ENCODE data around the gene GADL1. TPM values are rescaled to one million over a fixed set of nuclear protein-coding genes. Genes with fewer than 3 reads are reported as not detected.

The GADL1 gene
- total RNA-seq, 1 donor from 2014 or later, result not detected

DNA sequence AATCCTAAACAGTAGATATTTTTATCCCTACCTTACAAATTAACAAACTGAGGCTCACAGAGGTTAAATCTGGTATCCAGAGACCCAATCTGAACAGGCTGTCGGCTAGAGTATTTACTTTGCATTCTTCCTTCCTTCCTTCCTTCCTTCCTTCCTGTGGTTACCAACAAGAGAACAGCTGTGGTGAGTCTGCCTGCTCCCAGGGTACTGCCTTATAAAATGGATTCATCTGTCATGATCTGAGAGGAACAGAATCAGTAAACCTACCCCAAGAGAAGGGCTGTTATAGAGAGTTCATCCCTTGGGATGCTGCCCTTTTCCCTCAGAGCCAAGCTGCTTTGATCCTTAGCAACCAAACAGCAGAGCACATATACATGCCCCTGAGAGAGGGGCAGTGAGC, 3.6 kb downstream of the GADL1 start:
- DNase-seq (ENCODE audit: missing footprints), result no peak
- intact Hi-C loops (cut with DNase I), result no loop called here
- no peak for ATAC-seq

DNA sequence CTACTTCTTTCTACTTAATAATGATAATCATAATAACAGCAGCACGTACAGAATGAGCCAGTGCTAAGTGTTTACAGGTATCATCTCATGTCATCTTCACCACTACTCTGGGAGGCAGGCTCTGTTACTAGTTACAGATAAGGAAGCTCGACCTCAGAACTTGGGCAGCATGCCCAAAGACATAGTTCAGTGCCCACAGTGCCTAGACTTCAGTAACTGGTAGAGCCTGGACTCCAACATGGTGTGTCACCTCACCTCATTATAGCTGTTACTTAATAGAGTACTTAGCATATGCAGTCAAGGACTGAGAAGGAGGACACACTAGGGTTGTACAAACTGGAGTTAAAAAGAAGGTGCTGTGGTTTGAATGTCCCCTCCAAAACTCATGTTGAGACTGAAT, 7.6 kb downstream of the GADL1 start:
- intact Hi-C loops (cut with DNase I), result no loop called here
- ATAC-seq, result no peak
- no peak for DNase-seq (ENCODE audit: missing footprints)

DNA sequence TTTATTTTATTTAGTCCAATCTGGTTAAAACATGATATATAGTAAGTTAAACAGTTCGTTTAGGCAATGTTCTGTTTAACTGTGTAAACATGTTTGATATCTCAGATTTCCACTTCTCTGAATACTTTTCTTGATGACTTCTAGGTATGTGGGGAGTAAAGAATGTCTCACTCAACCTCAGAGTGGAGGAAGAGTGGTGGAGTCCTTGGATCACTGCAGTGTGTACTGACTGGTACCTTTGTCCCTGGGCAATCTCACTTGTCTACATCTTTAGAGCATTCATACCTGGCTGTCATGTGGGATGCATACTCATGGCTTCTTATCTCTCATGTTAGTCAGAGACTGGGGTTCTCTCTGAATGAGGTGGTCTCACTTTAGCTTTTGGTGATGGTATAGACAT, 15.6 kb downstream of the GADL1 start:
- DNase-seq (ENCODE audit: missing footprints), result no peak
- no peak for ATAC-seq
- intact Hi-C loops (cut with DNase I), result no loop called here

DNA sequence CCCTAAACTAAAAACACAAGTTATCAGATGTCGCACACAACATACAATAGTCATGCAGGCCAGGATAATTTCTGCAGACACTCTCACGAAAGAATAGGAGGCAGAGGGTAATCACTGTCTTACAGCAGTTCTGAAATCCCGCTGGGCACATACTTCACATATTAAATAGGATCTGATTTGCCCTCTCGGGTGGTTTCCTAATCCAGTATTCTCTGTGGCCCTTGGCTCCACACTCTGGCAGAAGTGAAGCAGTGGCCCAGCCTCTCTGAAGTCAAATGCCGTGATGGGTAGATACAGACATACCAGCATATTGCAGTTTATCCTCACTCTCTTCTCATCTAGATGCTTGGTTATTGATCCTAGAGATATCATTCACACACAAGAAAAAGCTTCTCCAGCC, 19.0 kb downstream of the GADL1 start:
- no peak for DNase-seq (ENCODE audit: missing footprints)
- intact Hi-C loops (cut with DNase I), result no loop called here
- no peak for ATAC-seq

GRCh38 chr3:30873671-30874070, 20.8 kb downstream of the GADL1 start:
- DNase-seq (ENCODE audit: missing footprints) (no peak), ATAC-seq (no peak)
- intact Hi-C loops (cut with DNase I), result no loop called here

DNA sequence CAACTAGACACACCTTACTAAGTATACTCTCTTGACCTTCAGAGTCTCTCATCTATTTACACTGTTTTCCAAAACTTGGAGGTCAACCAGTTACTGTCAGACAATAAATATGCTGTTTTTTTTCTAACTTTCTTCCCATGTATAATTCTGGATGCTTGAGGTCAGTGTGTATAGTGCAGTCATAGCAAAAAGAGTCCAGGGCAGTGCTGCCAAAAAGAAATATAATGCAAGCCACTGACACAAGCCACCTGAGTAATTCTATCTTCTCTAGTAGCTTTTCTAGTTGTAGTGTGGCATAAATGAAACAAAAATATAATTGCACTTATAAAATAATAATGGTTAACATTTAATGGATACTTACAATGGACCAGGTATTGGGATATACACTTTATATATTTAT, 21.6 kb downstream of the GADL1 start:
- ATAC-seq, result no peak
- intact Hi-C loops (cut with DNase I), result no loop called here

DNA sequence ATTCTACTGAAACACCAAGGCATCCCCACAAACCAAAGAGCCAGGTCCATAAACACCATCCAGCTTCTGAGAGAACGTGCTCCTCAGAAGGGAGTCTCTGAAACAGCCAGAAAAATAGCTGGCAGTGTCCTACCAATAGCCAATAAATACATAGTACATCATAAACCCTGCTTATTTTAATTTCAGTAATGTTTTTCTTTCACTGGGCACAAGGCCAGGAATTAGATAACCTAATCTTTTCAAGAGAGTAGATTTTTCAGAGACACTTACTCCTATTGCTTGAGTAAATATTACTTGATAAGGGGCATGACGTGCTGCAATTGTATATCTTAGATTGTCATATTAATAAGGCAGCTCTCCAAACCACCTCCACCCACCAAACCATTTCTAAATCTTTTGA, 22.7 kb downstream of the GADL1 start:
- intact Hi-C loops (cut with DNase I), result no loop called here
- ATAC-seq (no peak), DNase-seq (ENCODE audit: missing footprints) (no peak)

More for the DNA sequence above, 21.6 kb downstream of the GADL1 start:
- DNase-seq (ENCODE audit: missing footprints), result no peak

DNA sequence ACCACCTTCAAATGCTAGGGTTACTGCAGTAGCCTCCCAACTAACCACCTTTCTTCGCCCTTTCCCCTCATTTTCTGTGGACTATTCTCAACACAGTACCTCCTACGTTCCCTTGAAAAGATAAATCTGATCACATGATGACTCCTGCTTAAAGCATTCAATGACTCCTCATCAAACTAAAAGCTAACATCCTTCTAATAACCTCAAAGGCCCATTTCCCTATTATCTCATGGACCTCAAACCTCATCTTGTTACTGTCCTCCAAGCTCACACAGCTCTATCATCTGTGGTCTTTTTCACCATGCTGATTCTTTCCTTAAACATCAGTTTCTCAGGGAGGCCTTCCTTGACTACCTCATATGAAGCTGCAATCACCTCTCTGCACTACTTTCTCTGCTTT, 29.6 kb downstream of the GADL1 start:
- DNase-seq (ENCODE audit: missing footprints) (no peak), ATAC-seq (no peak)
- intact Hi-C loops (cut with DNase I), result no loop called here

GRCh38 chr3:30864132-30864531, 30.3 kb downstream of the GADL1 start:
- ATAC-seq, result no peak

DNA sequence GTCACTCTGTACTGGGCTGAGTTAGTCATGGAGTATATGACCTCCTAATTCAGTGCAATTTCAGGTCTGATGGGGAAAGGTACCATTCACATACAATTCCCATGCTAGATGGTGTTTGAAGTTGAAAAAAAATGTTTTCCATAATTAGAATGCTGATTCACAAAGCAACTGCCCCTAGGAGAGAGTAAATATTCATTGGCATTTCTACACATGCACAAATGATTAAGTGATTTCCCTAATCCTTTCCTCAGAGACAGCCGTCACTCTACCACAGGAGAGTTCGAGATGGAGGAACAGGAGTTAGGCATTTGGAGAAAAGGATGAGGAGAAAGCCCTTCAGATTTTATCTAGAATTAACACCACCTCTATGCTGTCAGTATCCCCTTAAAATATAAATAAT, 32.5 kb downstream of the GADL1 start:
- DNase-seq (ENCODE audit: missing footprints), result no peak
- intact Hi-C loops (cut with DNase I), result no loop called here

More at GRCh38 chr3:30864132-30864531, 30.3 kb downstream of the GADL1 start:
- intact Hi-C loops (cut with DNase I), result no loop called here
- DNase-seq (ENCODE audit: missing footprints), result no peak

GRCh38 chr3:30858894-30859389, 35.5 kb downstream of the GADL1 start:
- DNase-seq (ENCODE audit: missing footprints) (no peak), ATAC-seq (no peak)
- intact Hi-C loops (cut with DNase I), result no loop called here

More for the DNA sequence above, 32.5 kb downstream of the GADL1 start:
- ATAC-seq, result no peak

- DNase-seq (ENCODE audit: missing footprints) (no peak), ATAC-seq (no peak)
- intact Hi-C loops (cut with DNase I), result no loop called here
Observed at GRCh38 chr3:30855400-30856292, 38.8 kb downstream of the GADL1 start.

DNA sequence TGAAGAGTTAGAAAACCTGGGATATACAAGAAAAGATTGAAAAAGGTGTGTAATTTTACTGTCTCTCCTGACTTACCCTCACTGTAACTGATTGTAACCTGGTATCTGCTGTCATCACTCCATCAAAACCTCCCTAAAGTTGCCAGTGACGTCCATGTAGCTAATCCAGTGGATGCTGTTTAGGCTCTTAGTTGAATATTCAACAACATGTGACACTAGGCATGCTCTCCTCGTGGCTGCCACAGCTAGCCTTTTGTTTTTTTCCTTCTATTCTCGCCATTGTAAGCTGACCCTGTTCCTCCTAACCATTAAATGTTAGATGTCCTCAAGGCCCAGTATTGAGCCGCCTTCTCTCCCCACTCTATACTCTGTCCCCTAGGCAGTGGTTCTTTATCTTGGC, 41.6 kb downstream of the GADL1 start:
- intact Hi-C loops (cut with DNase I), result no loop called here
- no peak for ATAC-seq
- no peak for DNase-seq (ENCODE audit: missing footprints)

DNA sequence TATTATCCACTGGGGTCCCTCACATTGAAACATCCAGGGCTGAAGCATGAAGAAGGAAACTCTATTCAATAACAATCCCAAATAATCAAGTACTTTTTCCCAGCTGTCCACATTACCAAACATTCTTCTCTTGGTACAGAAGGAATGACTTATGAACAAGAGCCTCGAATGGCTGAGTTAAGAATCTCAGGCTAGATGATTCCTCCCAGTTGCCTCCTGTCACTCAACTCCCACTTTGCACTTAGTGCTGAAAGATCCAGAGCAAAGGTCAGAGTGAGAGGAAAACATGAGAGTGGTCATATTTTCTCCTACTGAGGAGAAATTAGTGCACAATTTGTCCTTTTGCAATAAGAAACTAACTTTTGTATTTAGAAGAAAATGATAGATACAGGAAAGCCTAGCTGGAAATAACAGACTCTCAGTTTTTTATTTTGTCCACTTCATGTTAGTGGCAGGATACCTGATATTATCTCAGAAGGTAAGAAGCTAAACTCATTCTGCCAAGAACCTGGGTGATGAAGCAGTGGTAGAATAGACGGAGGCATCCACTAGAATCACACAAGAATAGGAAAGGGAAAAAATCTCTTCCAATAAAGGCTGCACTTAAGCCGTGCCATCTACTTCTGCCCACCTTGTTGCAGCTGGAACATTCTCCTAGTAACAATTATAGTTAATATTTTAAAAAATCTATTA, 46.2 kb downstream of the GADL1 start:
- no peak for DNase-seq (ENCODE audit: missing footprints)
- intact Hi-C loops (cut with DNase I), result no loop called here
- no peak for ATAC-seq

- DNase-seq (ENCODE audit: missing footprints) (no peak), ATAC-seq (no peak)
- intact Hi-C loops (cut with DNase I), result no loop called here
Observed at GRCh38 chr3:30847592-30847991, 46.9 kb downstream of the GADL1 start.

DNA sequence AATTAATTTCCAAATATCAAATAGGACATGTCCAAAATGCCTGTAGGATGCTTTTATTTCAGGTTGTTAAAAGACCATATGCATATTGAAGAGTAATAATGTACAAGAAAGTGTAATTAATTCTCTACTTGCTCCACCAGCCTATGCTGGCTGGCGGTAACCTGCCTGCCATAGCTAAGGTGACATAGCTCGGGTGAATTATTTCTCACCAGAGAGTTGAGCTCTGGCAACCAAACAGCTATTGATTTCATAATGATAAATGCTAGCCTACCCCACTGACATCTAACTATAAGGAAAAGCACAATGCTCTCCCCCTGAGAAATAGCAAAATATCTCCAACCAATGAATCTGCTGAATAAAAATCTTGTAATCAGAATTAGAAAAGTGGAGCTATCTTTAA, 48.9 kb downstream of the GADL1 start:
- ATAC-seq (no peak), DNase-seq (ENCODE audit: missing footprints) (peak; percentile 11)
- intact Hi-C loops (cut with DNase I), result no loop called here

GRCh38 chr3:30843877-30844276, 50.6 kb downstream of the GADL1 start:
- intact Hi-C loops (cut with DNase I), result no loop called here
- ATAC-seq (no peak), DNase-seq (ENCODE audit: missing footprints) (no peak)

GRCh38 chr3:30836141-30836540, 58.3 kb downstream of the GADL1 start:
- intact Hi-C loops (cut with DNase I), result no loop called here
- DNase-seq (ENCODE audit: missing footprints) (no peak), ATAC-seq (no peak)

DNA sequence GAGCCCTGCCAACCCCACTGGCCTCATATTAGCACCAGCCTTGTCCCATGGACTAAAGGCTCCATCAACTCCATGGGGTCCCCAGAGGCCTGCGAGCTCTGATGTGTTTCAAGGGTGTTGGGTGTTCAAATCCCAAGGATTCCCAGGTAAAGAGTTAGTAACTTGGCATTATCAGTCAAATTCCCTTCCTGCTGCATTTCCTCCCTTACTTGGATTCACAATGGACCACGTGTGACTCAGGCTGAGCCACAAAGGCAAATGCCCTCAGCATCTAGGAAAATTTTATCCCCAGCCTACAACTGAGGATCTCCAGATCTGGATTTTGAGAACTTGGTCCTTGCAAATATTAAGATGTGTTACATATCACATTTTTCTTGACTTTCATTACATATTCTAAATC, 58.8 kb downstream of the GADL1 start:
- no peak for ATAC-seq

GRCh38 chr3:30832961-30833575, 61.4 kb downstream of the GADL1 start:
- DNase-seq (ENCODE audit: missing footprints), result no peak
- intact Hi-C loops (cut with DNase I), result no loop called here

More for the DNA sequence above, 58.8 kb downstream of the GADL1 start:
- no peak for DNase-seq (ENCODE audit: missing footprints)
- intact Hi-C loops (cut with DNase I), result no loop called here

More at GRCh38 chr3:30832961-30833575, 61.4 kb downstream of the GADL1 start:
- ATAC-seq, result no peak
